ENCODE results near the gene ARID3A. TPM values are rescaled to one million over a fixed set of nuclear protein-coding genes. Genes with fewer than 3 reads are reported as not detected.
"Not testable (repeated sequence)": the region's sequence is repeated elsewhere in the genome, so short reads cannot be mapped to it uniquely, and the experiment has no call there.

The ARID3A gene, protein sequence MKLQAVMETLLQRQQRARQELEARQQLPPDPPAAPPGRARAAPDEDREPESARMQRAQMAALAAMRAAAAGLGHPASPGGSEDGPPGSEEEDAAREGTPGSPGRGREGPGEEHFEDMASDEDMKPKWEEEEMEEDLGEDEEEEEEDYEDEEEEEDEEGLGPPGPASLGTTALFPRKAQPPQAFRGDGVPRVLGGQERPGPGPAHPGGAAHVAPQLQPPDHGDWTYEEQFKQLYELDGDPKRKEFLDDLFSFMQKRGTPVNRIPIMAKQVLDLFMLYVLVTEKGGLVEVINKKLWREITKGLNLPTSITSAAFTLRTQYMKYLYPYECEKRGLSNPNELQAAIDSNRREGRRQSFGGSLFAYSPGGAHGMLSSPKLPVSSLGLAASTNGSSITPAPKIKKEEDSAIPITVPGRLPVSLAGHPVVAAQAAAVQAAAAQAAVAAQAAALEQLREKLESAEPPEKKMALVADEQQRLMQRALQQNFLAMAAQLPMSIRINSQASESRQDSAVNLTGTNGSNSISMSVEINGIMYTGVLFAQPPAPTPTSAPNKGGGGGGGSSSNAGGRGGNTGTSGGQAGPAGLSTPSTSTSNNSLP
- total RNA-seq: 8.8 TPM
- 4.4 TPM for polyA plus RNA-seq
- long read RNA-seq, donor 1: 0 reads
- long read RNA-seq, donor 2, partial matches to known transcripts: 0 of 1 reads
- long read RNA-seq, donor 2, other reads (novel, unspliced or antisense): 0 of 1 reads
- long read RNA-seq, donor 3, full-length matches to known transcripts: 2 of 2 reads
- long read RNA-seq, donor 3, partial matches to known transcripts: 0 of 2 reads
- long read RNA-seq, donor 3, other reads (novel, unspliced or antisense): 0 of 2 reads
- long read RNA-seq, donor 4: 0 reads
- long read RNA-seq, donor 5, partial matches to known transcripts: 0 of 3 reads
- long read RNA-seq, donor 5, other reads (novel, unspliced or antisense): 0 of 3 reads
- long read RNA-seq, donor 6, full-length matches to known transcripts: 4 of 4 reads
- long read RNA-seq, donor 6, partial matches to known transcripts: 0 of 4 reads
- long read RNA-seq, donor 6, other reads (novel, unspliced or antisense): 0 of 4 reads
- long read RNA-seq, donor 7, partial matches to known transcripts: 0 of 1 reads
- long read RNA-seq, donor 7, other reads (novel, unspliced or antisense): 0 of 1 reads
- long read RNA-seq, donor 8: 0 reads
- long read RNA-seq, donor 9: 0 reads
- long read RNA-seq, donor 10, full-length matches to known transcripts: 1 of 1 reads
- long read RNA-seq, donor 10, partial matches to known transcripts: 0 of 1 reads
- long read RNA-seq, donor 10, other reads (novel, unspliced or antisense): 0 of 1 reads

DNA sequence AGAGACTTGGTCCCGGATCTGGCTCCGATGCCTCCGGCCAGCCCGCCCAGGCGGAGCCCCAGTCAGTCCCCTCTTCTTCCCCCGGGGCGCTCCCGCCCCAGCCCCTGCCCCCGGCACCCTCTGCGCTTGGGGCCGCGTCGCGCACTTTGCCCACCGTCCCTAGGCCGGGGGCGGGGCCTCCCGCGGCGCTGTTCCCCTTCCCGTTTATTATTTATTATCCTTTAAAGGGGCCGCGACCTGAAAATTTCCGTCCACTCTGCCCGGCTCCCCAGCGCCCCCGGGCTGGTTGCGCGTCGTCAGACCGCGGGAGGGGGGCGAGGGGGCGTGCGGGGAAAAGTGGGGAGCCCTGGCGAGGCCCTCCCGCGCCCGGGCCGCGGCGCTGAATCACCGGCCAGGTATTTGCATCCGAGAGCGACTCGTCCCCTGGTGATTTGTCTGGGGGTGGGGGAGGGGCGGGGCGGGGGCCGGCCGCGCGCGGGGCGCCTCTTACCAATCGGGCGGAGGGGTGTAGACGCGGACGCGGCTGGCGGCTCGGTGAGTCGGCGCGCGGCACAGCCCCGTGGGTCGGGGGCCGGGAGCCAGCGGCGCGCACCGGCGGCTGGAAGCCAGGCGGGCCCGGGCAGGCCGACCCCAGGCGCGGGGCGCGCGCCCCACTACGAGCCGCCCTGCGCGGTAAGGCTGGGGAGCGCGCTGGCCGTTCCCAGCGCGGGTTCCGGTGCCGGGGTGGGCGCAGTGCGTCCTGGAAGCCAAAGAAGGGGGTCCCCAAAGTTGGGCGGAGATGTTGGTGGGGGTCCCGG lies at the start of gene ARID3A:
Gene ARID3A (plus strand): TSS at position 510 of the 797 bp plus-strand sequence. CDS start 3,494 bp downstream, outside the sequence.
- peak within 1 kb of the TSS; percentile 91 to 95 for H3K4me3 ChIP-seq (ENCODE audit: low read length in 2 of 2)
- H3K9me3 ChIP-seq (ENCODE audit: control insufficient read depth in 2 of 2, insufficient read depth in 1 of 2, low read length in 1 of 2): no peaks in the 10 kb centered on the region
- peaks cover 3 to 31% of the 10 kb centered on the region in 2 donors for H3K4me1 ChIP-seq (ENCODE audit: control insufficient read depth in 2 of 2, insufficient read depth in 2 of 2, low read length in 2 of 2)
- DNase-seq (ENCODE audit: low read depth in 6 of 9, low spot score in 9 of 9): peak in 6 of 9 donors; percentile 67 to 92 (median 80)
- peak within 1 kb of the TSS; percentile 57 to 85 for H3K27ac ChIP-seq (ENCODE audit: low read depth in 1 of 2, low read length in 1 of 2)
- under 1% methylated on average over 97 of the region's 97 CpGs for WGBS
- peaks cover 8 to 27% of the 10 kb centered on the region in 2 donors for H3K27me3 ChIP-seq (ENCODE audit: control insufficient read depth in 2 of 2, insufficient read depth in 1 of 2, low read length in 1 of 2)
- H3K36me3 ChIP-seq (ENCODE audit: control insufficient read depth in 2 of 2, insufficient read depth in 2 of 2, low read length in 1 of 2): peaks cover 4 to 14% of the 10 kb centered on the region in 2 donors

DNA sequence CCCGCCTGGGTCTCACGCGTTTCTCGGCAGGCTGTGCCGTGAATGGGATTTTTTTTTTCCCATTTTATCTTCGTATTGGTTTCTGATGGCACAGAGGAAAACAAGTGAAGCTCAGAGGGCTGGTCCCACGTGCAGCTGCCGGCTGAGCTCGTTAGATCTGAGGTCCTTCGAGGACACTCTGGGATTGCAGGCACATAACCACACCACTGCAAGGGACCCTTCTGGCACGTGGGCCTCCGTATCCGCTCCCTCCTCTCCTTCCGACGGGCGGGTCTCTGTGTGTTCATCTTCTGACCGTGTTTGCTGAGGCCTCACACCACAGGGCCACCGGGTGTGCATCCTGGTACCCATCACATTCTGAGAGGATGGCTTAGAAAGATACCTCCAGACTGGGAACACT lies 49.7 kb upstream of the ARID3A start:
- H3K4me1 ChIP-seq (ENCODE audit: control insufficient read depth in 2 of 2, insufficient read depth in 2 of 2, low read length in 2 of 2): peaks cover 0 to 3% of the 10 kb centered on the region in 2 donors
- DNase-seq (ENCODE audit: low read depth in 6 of 9, low spot score in 9 of 9): no peak
- H3K9me3 ChIP-seq (ENCODE audit: control insufficient read depth in 2 of 2, insufficient read depth in 1 of 2, low read length in 1 of 2): no peaks in the 10 kb centered on the region
- H3K4me3 ChIP-seq (ENCODE audit: low read length in 2 of 2): no peak overlapping the region
- no peak overlapping the region for H3K27ac ChIP-seq (ENCODE audit: low read depth in 1 of 2, low read length in 1 of 2)
- 97% methylated on average over 18 of the region's 18 CpGs for WGBS
- H3K27me3 ChIP-seq (ENCODE audit: control insufficient read depth in 2 of 2, insufficient read depth in 1 of 2, low read length in 1 of 2): no peaks in the 10 kb centered on the region
- H3K36me3 ChIP-seq (ENCODE audit: control insufficient read depth in 2 of 2, insufficient read depth in 2 of 2, low read length in 1 of 2): peaks cover 18 to 71% of the 10 kb centered on the region in 2 donors

DNA sequence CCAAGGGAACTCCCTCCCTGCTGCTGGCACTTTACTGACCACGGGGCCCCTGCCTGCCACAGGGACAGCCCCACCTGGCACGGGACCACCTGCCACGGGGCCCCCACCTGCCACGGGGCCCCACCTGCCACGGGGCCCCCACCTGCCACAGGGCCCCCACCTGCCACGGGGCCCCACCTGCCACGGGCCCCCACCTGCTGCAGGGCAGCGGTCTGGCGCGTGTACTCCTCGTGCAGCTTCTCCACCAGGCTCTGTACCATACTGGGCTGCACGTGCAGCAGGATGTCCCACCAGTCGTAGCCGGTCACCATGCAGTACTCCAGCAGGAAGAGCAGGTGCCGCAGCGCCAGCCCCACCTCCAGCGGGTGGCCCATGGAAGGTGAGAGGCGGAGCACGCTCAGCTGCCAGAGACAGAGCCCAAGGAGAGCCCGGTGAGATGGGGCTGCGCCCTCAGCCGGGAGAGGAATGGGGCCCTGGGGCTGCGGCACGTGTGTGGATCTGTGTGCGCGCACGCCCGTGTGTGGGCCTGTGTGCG lies 49.0 kb upstream of the ARID3A start:
- H3K9me3 ChIP-seq (ENCODE audit: control insufficient read depth in 2 of 2, insufficient read depth in 1 of 2, low read length in 1 of 2): no peaks in the 10 kb centered on the region
- H3K4me3 ChIP-seq (ENCODE audit: low read length in 2 of 2): no peak overlapping the region
- H3K4me1 ChIP-seq (ENCODE audit: control insufficient read depth in 2 of 2, insufficient read depth in 2 of 2, low read length in 2 of 2): peaks cover 0 to 3% of the 10 kb centered on the region in 2 donors
- 91% methylated on average over 29 of the region's 29 CpGs for WGBS
- DNase-seq (ENCODE audit: low read depth in 6 of 9, low spot score in 9 of 9): no peak
- H3K27me3 ChIP-seq (ENCODE audit: control insufficient read depth in 2 of 2, insufficient read depth in 1 of 2, low read length in 1 of 2): no peaks in the 10 kb centered on the region
- peaks cover 24 to 73% of the 10 kb centered on the region in 2 donors for H3K36me3 ChIP-seq (ENCODE audit: control insufficient read depth in 2 of 2, insufficient read depth in 2 of 2, low read length in 1 of 2)
- H3K27ac ChIP-seq (ENCODE audit: low read depth in 1 of 2, low read length in 1 of 2): no peak overlapping the region

DNA sequence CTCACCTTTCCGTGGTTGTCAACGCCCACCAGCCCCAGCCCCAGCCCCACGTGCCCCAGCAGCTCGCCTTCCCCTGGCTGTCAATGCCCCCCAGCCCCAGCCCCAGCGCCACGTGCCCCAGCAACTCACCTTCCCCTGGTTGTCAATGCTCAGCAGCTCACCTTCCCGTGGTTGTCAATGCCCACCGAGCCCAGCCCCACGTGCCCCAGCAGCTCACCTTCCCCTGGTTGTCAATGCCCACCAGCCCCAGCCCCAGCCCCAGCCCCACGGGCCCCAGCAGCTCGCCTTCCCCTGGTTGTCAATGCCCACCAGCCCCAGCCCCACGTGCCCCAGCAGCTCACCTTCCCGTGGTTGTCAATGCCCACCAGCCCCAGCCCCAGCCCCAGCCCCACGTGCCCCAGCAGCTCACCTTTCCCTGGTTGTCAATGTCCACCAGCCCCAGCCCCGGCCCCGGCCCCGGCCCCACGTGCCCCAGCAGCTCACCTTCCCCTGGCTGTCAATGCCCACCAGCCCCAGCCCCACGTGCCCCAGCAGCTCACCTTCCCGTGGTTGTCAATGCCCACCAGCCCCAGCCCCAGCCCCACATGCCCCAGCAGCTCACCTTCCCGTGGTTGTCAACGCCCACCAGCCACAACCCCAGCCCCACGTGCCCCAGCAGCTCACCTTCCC lies 47.7 kb upstream of the ARID3A start:
- not testable (repeated sequence) for H3K9me3 ChIP-seq (ENCODE audit: control insufficient read depth in 2 of 2, insufficient read depth in 1 of 2, low read length in 1 of 2); H3K4me1 ChIP-seq (ENCODE audit: control insufficient read depth in 2 of 2, insufficient read depth in 2 of 2, low read length in 2 of 2); H3K27me3 ChIP-seq (ENCODE audit: control insufficient read depth in 2 of 2, insufficient read depth in 1 of 2, low read length in 1 of 2); H3K27ac ChIP-seq (ENCODE audit: low read depth in 1 of 2, low read length in 1 of 2); DNase-seq (ENCODE audit: low read depth in 6 of 9, low spot score in 9 of 9); H3K4me3 ChIP-seq (ENCODE audit: low read length in 2 of 2)
- WGBS: 92% methylated on average over 23 of the region's 23 CpGs
- H3K36me3 ChIP-seq (ENCODE audit: control insufficient read depth in 2 of 2, insufficient read depth in 2 of 2, low read length in 1 of 2): peaks cover 29 to 79% of the 10 kb centered on the region in 2 donors

DNA sequence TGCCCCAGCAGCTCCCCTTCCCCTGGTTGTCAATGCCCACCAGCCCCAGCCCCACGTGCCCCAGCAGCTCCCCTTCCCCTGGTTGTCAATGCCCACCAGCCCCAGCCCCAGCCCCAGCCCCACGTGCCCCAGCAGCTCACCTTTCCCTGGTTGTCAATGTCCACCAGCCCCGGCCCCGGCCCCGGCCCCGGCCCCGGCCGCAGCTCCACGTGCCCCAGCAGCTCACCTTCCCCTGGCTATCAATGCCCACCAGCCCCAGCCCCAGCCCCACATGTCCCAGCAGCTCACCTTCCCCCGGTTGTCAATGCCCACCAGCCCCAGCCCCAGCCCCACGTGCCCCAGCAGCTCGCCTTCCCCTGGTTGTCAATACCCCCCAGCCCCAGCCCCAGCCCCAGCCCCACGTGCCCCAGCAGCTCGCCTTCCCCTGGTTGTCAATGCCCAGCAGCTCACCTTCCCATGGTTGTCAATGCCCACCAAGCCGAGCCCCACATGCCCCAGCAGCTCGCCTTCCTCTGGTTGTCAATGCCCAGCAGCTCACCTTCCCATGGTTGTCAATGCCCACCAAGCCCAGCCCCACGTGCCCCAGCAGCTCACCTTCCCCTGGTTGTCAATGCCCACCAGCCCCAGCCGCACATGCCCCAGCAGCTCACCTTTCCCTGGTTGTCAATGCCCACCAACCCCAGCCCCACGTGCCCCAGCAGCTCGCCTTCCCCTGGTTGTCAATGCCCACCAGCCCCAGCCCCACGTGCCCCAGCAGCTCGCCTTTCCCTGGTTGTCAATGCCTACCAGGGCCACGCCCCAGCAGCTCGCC lies 46.9 kb upstream of the ARID3A start:
- H3K4me1 ChIP-seq (ENCODE audit: control insufficient read depth in 2 of 2, insufficient read depth in 2 of 2, low read length in 2 of 2); DNase-seq (ENCODE audit: low read depth in 6 of 9, low spot score in 9 of 9); H3K27me3 ChIP-seq (ENCODE audit: control insufficient read depth in 2 of 2, insufficient read depth in 1 of 2, low read length in 1 of 2); H3K9me3 ChIP-seq (ENCODE audit: control insufficient read depth in 2 of 2, insufficient read depth in 1 of 2, low read length in 1 of 2); H3K27ac ChIP-seq (ENCODE audit: low read depth in 1 of 2, low read length in 1 of 2); H3K4me3 ChIP-seq (ENCODE audit: low read length in 2 of 2): not testable (repeated sequence)
- H3K36me3 ChIP-seq (ENCODE audit: control insufficient read depth in 2 of 2, insufficient read depth in 2 of 2, low read length in 1 of 2): peaks cover 30 to 81% of the 10 kb centered on the region in 2 donors
- WGBS: 93% methylated on average over 24 of the region's 24 CpGs

DNA sequence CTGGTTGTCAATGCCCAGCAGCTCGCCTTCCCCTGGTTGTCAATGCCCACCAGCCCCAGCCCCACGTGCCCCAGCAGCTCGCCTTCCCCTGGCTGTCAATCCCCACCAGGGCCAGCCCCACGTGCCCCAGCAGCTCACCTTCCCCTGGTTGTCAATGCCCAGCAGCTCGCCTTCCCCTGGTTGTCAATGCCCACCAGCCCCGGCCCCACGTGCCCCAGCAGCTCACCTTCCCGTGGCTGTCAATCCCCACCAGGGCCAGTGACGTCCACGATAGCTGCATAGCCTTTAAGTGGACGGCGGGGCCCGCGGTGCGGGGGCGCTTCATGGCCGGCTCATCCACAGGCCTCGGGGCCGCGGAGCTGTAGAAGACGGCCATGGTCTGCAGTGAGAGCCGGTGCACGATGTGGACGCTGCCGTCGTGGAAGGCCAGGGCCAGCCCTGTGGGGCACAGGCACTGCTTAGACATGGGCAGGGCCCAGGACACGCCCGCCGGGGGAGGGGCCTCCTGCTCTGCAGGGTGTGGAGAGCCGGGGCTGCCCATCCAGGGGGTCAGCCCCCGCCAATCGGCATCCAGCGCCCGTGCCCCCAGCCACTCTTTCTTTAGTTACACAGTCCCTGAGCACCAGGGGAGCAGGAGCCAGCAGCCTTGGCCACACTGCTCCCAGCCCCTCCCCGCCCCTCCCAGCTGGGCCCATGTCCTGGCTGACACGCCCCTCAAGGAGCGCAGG lies 46.0 kb upstream of the ARID3A start:
- DNase-seq (ENCODE audit: low read depth in 6 of 9, low spot score in 9 of 9): no peak
- WGBS: 95% methylated on average over 37 of the region's 37 CpGs

More for the DNA sequence above, 46.0 kb upstream of the ARID3A start:
- Histone ChIP-seq H3K4me3 (ENCODE audit: low read length in 2 of 2) (no peak overlapping the region), H3K36me3 (ENCODE audit: control insufficient read depth in 2 of 2, insufficient read depth in 2 of 2, low read length in 1 of 2) (peaks cover 35 to 81% of the 10 kb centered on the region in 2 donors), H3K9me3 (ENCODE audit: control insufficient read depth in 2 of 2, insufficient read depth in 1 of 2, low read length in 1 of 2) (no peaks in the 10 kb centered on the region), H3K27me3 (ENCODE audit: control insufficient read depth in 2 of 2, insufficient read depth in 1 of 2, low read length in 1 of 2) (no peaks in the 10 kb centered on the region), H3K27ac (ENCODE audit: low read depth in 1 of 2, low read length in 1 of 2) (no peak overlapping the region), H3K4me1 (ENCODE audit: control insufficient read depth in 2 of 2, insufficient read depth in 2 of 2, low read length in 2 of 2) (no peaks in the 10 kb centered on the region)
